ENCODE measurements around the gene KRT9.

GRCh38 chr17:41600318-41600717 lies 28.5 kb upstream of the KRT9 start:
- TF ChIP-seq FOXJ2 (tag; IDR thresholded peaks at IDR 0.05) (no peak), TCFL5 (CRISPR knock-in tag; conservative IDR thresholded peaks at IDR 0.05) (no peak), FOXM1 (IDR thresholded peaks at IDR 0.05; ENCODE audit: low read depth) (no peak), FOXM1 (CRISPR knock-in tag; IDR thresholded peaks at IDR 0.05; ENCODE audit: low read depth) (no peak), CTCF (IDR thresholded peaks at IDR 0.05 in 2 of 3, conservative IDR thresholded peaks at IDR 0.05 in 1 of 3; ENCODE audit: insufficient read depth in 2 of 3, low read depth in 1 of 3, low read length in 3 of 3) (no peak), JUN (IDR thresholded peaks at IDR 0.05; ENCODE audit: borderline replicate concordance, low read depth, low read length) (no peak), JUN (CRISPR knock-in tag; IDR thresholded peaks at IDR 0.05; ENCODE audit: borderline replicate concordance) (no peak), SP1 (CRISPR knock-in tag; IDR thresholded peaks at IDR 0.05) (no peak), ZNF224 (CRISPR knock-in tag; IDR thresholded peaks at IDR 0.05) (no peak), ATF2 (CRISPR knock-in tag; IDR thresholded peaks at IDR 0.05) (no peak), PHF8 (IDR thresholded peaks at IDR 0.05; ENCODE audit: borderline replicate concordance, low read length) (no peak), BMI1 (IDR thresholded peaks at IDR 0.05; ENCODE audit: low read length) (no peak)
